AG09319 (cell line): ENCODE measurements around the gene RNF225.

Experiments used
- DNase-seq: peaks from one replicate; pipeline ENCODE4 v3.0.0-alpha.2; 2010; ENCODE audit warnings: low read depth; ENCODE audit errors: extremely low read depth
- TF ChIP-seq, protein P1 (sequence below): IDR thresholded peaks from 2 replicates; pipeline ENCODE4 v1.5.1; 2011; ENCODE audit warnings: low read depth, mild to moderate bottlenecking, inconsistent platforms, low read length, moderate library complexity

RNF225 gene

DNA sequence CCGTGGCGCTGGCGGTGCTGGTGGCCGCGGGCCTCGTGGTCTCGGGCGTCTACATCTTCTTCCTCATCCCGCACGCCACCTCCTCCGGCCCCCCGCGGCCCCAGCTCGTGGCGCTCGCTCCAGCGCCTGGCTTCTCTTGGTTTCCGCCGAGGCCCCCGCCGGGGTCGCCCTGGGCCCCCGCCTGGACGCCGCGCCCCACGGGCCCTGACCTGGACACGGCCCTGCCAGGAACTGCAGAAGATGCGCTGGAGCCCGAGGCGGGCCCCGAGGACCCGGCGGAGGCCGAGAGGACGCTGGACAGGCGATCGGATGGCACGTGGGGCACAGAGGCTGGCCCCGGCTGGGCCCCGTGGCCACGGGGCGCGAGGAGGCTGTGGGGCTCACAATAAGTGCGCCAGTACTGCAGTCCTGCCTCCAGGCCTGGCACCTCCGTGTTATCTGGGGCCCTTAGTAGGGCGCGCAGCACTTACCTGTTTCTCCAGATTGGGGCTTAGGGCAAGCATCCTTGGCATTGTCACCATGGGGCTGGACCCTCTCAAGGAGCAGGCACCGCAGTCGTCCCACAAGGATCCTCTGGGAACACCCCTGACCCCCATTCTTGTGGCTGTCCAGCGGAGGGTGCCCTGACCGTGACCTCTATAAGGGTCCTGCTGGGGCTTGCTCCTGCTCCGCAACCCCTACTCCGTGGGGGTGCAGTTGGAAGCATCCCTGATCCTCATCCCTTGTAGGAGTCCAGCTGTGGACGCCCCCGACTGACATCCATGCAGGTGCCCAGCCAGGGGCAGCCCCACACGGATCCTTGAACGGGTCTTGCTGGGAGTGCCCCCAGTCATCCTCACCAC, 1.5 kb downstream of the RNF225 start:
- DNase-seq: no peak

DNA sequence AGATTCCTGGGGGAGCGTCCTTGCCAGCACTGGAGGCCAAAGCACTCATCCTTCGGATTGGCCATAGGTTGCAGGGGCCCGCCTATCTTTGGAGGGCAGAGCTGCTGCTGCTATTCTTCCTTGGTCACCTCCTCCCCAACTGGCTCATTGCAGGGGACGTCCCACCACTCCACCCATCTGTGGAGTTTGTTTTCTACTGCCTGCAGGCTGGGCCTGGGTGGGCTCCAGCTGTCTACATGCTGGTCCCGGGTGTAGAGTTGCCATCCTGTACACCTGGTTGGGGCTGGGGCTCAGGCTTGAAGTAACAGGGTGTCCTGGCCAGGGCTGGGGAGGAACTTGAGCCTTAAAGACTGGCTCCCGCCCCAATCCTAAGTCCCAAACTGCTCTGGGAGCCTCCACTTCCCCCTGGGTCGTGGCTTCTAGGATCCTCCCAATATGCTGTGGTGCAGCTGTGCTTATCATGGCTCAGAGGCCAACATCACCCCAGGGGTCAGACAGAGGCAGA, 2.1 kb downstream of the RNF225 start:
- no peak for DNase-seq
- TF ChIP-seq, protein P1, sequence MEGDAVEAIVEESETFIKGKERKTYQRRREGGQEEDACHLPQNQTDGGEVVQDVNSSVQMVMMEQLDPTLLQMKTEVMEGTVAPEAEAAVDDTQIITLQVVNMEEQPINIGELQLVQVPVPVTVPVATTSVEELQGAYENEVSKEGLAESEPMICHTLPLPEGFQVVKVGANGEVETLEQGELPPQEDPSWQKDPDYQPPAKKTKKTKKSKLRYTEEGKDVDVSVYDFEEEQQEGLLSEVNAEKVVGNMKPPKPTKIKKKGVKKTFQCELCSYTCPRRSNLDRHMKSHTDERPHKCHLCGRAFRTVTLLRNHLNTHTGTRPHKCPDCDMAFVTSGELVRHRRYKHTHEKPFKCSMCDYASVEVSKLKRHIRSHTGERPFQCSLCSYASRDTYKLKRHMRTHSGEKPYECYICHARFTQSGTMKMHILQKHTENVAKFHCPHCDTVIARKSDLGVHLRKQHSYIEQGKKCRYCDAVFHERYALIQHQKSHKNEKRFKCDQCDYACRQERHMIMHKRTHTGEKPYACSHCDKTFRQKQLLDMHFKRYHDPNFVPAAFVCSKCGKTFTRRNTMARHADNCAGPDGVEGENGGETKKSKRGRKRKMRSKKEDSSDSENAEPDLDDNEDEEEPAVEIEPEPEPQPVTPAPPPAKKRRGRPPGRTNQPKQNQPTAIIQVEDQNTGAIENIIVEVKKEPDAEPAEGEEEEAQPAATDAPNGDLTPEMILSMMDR: no peak

More for the DNA sequence above, 1.5 kb downstream of the RNF225 start:
- TF ChIP-seq, protein P1: no peak

DNA sequence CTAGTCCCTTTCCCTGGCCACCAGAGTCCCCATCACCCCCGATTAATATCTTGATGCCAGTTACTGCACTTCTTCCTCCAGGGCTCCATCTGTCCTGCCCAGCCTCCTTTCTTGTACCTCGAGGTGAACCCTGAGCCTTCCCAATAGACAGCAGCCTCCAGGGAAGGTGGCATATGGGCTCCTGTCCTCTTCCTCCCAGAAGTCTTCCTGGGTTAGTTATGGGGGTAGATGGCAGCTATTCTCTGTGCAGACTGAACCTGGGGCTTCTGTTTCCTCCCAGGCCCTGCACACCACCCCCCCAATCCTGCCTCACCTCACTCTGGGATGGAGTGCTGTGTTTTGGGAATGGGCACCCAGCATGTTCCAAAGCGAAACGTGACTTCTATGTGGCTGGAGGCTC, 2.6 kb downstream of the RNF225 start:
- TF ChIP-seq, protein P1: no peak
- DNase-seq: no peak

DNA sequence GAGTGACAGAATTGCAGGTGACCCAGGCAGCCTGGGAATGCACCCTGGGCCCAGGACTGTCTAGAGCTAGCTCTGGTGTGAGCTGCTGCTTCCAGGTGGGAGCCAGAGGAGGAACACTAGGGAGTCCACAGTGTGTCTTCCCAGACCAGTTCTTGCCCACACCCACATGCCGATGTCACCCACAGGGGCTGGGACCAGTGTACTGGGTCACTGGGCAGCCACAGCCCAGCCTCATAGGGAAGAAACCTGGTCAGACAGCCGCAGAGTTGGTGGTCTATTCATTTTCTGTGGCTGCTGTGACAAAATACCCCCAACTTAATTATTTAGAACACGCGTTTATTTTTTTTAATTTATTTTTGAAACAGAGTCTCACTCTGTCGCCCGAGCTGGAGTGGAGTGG, 3.1 kb downstream of the RNF225 start:
- no peak for DNase-seq
- TF ChIP-seq, protein P1: no peak

DNA sequence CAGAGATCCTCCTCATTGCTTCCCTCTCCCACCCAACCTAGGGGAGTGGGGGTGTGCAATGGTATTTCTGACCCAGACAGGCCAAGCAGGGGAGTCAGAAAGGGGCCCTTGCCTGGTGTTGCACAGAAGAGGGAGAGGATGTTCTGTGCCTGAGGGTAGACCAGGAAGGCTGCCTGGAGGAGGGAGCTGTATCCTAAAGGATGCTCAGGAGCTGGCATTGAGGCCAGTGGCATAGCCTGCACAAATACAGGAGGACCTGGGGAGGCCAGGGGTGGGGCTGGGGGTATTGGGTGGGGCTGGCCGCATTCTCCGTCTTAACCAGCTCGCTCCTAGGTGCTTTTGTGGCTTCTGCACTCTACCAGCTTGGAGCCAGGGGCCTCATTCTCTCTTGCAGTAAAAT, 4.4 kb downstream of the RNF225 start:
- no peak for DNase-seq
- TF ChIP-seq, protein P1: no peak

DNA sequence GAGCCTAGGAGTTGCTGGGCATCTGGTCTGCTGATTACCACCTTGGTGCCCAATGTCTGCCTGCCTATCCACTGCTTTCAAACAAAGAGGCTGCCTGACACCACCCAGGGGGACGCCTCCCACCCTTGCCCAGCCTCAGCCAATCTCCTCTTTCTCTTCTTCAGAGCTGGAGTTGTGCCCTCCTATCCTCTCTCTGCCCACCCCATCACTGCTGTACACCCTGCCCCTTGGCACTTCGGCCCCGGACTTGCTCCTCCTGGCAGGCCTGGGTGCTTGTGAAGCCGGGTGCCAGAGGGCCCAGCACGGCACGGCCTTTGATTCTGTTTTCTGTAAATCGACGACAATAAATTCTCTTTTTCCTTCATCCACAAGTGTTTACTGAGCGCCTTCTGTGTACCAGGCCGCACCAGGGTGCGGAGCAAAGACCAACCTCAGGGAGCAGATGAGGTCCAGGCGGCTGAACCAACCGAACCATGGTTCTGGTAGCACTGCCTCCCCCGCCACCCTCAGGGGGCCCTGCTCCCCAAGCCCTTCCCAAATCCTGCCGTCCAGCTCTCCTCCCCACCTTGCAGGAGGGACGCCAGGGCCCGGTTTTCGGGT, 5.0 kb downstream of the RNF225 start:
- DNase-seq: no peak
- TF ChIP-seq, protein P1: no peak
